H9 (cell line): ENCODE measurements around the gene FHIT. TPM values are rescaled to one million over a fixed set of nuclear protein-coding genes. Genes with fewer than 3 reads are reported as not detected.

Experiments
- DNase-seq: peaks from one replicate; pipeline ENCODE4 v3.0.0-alpha.2; 2017
- H2AFZ ChIP-seq: one replicate; pipeline ENCODE4 v1.6.1; 2013; ENCODE audit warnings: mild to moderate bottlenecking, low read length, control low read depth, moderate library complexity
- H2AK5ac ChIP-seq: 2 replicates; pipeline ENCODE4 v1.6.1; 2013; ENCODE audit warnings: low read length, control low read depth, mixed read lengths; ENCODE audit not compliant: insufficient read length
- H2BK120ac ChIP-seq: one replicate; pipeline ENCODE4 v1.6.1; 2013; ENCODE audit warnings: low read depth, mild to moderate bottlenecking, low read length, control low read depth, inconsistent platforms; ENCODE audit not compliant: poor library complexity, severe bottlenecking
- H2BK12ac ChIP-seq: 2 replicates; pipeline ENCODE4 v1.6.1; 2013; ENCODE audit warnings: low read length, control low read depth, mixed read lengths, low read depth; ENCODE audit not compliant: insufficient read length
- H2BK15ac ChIP-seq: 2 replicates; pipeline ENCODE4 v1.6.1; 2013; ENCODE audit warnings: low read depth, low read length, control low read depth
- H2BK20ac ChIP-seq: one replicate; pipeline ENCODE4 v1.6.1; 2013; ENCODE audit warnings: low read depth, mild to moderate bottlenecking, low read length, control low read depth, inconsistent platforms; ENCODE audit not compliant: poor library complexity, severe bottlenecking
- H2BK5ac ChIP-seq: 2 replicates; pipeline ENCODE4 v1.6.1; 2013; ENCODE audit warnings: low read length, control low read depth, mixed read lengths; ENCODE audit not compliant: insufficient read length
- H3K14ac ChIP-seq: 2 replicates; pipeline ENCODE4 v1.6.1; 2013; ENCODE audit warnings: low read length, control low read depth; ENCODE audit not compliant: insufficient read depth
- H3K18ac ChIP-seq: 2 replicates; pipeline ENCODE4 v1.6.1; 2013; ENCODE audit warnings: low read depth, mild to moderate bottlenecking, mixed read lengths, low read length, control low read depth; ENCODE audit not compliant: insufficient read length
- H3K23ac ChIP-seq: 2 replicates; pipeline ENCODE4 v1.6.1; 2013; ENCODE audit warnings: low read length, control low read depth, mixed read lengths, low read depth; ENCODE audit not compliant: insufficient read length
- H3K23me2 ChIP-seq: 2 replicates; pipeline ENCODE4 v1.6.1; 2013; ENCODE audit warnings: low read depth, mild to moderate bottlenecking, mixed read lengths, low read length, control low read depth; ENCODE audit not compliant: insufficient read length, poor library complexity, severe bottlenecking
- H3K27ac ChIP-seq: 2 replicates; pipeline ENCODE4 v1.5.1; 2013; ENCODE audit warnings: low read length, control low read depth, mixed read lengths, low read depth; ENCODE audit not compliant: insufficient read length
- H3K27me3 ChIP-seq: 2 replicates; pipeline ENCODE4 v1.6.1; 2013; ENCODE audit warnings: low read length, control low read depth, inconsistent platforms; ENCODE audit not compliant: insufficient read depth
- H3K4ac ChIP-seq: 2 replicates; pipeline ENCODE4 v1.6.1; 2013; ENCODE audit warnings: low read depth, mild to moderate bottlenecking, control low read depth, inconsistent platforms, low read length, moderate library complexity
- H3K4me1 ChIP-seq: 2 replicates; pipeline ENCODE4 v1.6.1; 2013; ENCODE audit warnings: low read length, control low read depth, inconsistent platforms; ENCODE audit not compliant: insufficient read depth
- H3K4me2 ChIP-seq: 2 replicates; pipeline ENCODE4 v1.6.1; 2013; ENCODE audit warnings: low read length, control low read depth, mixed read lengths; ENCODE audit not compliant: insufficient read length, insufficient read depth
- H3K56ac ChIP-seq: 2 replicates; pipeline ENCODE4 v1.6.1; 2013; ENCODE audit warnings: low read depth, mild to moderate bottlenecking, mixed read lengths, low read length, control low read depth; ENCODE audit not compliant: insufficient read length
- H3K79me1 ChIP-seq: 2 replicates; pipeline ENCODE4 v1.6.1; 2013; ENCODE audit warnings: low read depth, mild to moderate bottlenecking, moderate library complexity, low read length, control low read depth, inconsistent platforms; ENCODE audit not compliant: insufficient read depth, poor library complexity, severe bottlenecking
- H3K79me2 ChIP-seq: 2 replicates; pipeline ENCODE4 v1.6.1; 2013; ENCODE audit warnings: low read length, control low read depth, inconsistent platforms; ENCODE audit not compliant: insufficient read depth
- H3K9ac ChIP-seq: 2 replicates; pipeline ENCODE4 v1.6.1; 2013; ENCODE audit warnings: low read length, control low read depth, mixed read lengths; ENCODE audit not compliant: insufficient read length; ENCODE audit errors: extremely low read depth
- H3K9me3 ChIP-seq: one replicate; pipeline ENCODE4 v1.6.1; 2013; ENCODE audit warnings: low read depth, low read length, inconsistent platforms; ENCODE audit not compliant: control insufficient read depth
- H3T11ph ChIP-seq: one replicate; pipeline ENCODE4 v1.6.1; 2013; ENCODE audit warnings: mild to moderate bottlenecking, low read length, control low read depth, inconsistent platforms
- H4K20me1 ChIP-seq: one replicate; pipeline ENCODE4 v1.6.1; 2013; ENCODE audit not compliant: control insufficient read depth, insufficient read length, insufficient read depth
- H4K5ac ChIP-seq: 2 replicates; pipeline ENCODE4 v1.6.1; 2013; ENCODE audit warnings: low read depth, mild to moderate bottlenecking, mixed read lengths, low read length, control low read depth; ENCODE audit not compliant: insufficient read length
- H4K8ac ChIP-seq: replicated peaks from 2 replicates; pipeline ENCODE4 v1.6.1; 2013; ENCODE audit warnings: low read length, control low read depth, mixed read lengths, low read depth; ENCODE audit not compliant: insufficient read length
- H4K91ac ChIP-seq: 2 replicates; pipeline ENCODE4 v1.6.1; 2013; ENCODE audit warnings: low read depth, mild to moderate bottlenecking, moderate library complexity, mixed read lengths, low read length, control low read depth; ENCODE audit not compliant: insufficient read length
- H3K27ac Mint-ChIP-seq, 3 experiments: 2 replicates in 2 of 3; 3 replicates in 1 of 3; pipeline ENCODE4 v1.8.0; 2020 to 2021; ENCODE audit warnings: mixed read lengths in 3 of 3, mild to moderate bottlenecking in 1 of 3, moderate library complexity in 1 of 3
- H3K27me3 Mint-ChIP-seq: 2 replicates; pipeline ENCODE4 v1.8.0; 2021; ENCODE audit warnings: low read depth, mild to moderate bottlenecking, moderate library complexity, mixed read lengths
- H3K36me3 Mint-ChIP-seq, 3 experiments: 2 replicates in 2 of 3; 3 replicates in 1 of 3; pipeline ENCODE4 v1.8.0; 2020 to 2021; ENCODE audit warnings: low read depth in 3 of 3, mixed read lengths in 3 of 3; ENCODE audit not compliant: insufficient read depth in 1 of 3
- H3K4me1 Mint-ChIP-seq, 2 experiments: 2 replicates each; pipeline ENCODE4 v1.8.0; 2020; ENCODE audit warnings: mixed read lengths in 2 of 2
- H3K4me3 Mint-ChIP-seq, 2 experiments: 2 replicates in 1 of 2; 3 replicates in 1 of 2; pipeline ENCODE4 v1.8.0; 2020 to 2021; ENCODE audit warnings: mild to moderate bottlenecking in 2 of 2, mixed read lengths in 2 of 2, moderate library complexity in 1 of 2
- H3K9me3 Mint-ChIP-seq, 2 experiments: 2 replicates in 1 of 2; 3 replicates in 1 of 2; pipeline ENCODE4 v1.8.0; 2020; ENCODE audit warnings: mild to moderate bottlenecking in 2 of 2, mixed read lengths in 2 of 2, moderate library complexity in 1 of 2
- WGBS: extraction: QIAGEN DNeasy Blood & Tissue Kit; methylation state at CpG from one replicate; pipeline ENCODE4 v1.1.7; 2013; ENCODE audit warnings: missing lambda C conversion rate, low lambda C conversion rate, mixed read lengths; ENCODE audit not compliant: insufficient read length; ENCODE audit errors: extremely low coverage; 5-methylcytosine and 5-hydroxymethylcytosine counted together
- total RNA-seq: library from RNA; stranded (reverse); gene quantifications from 2 replicates; pipeline ENCODE4 v1.2.1, GENCODE V29; 2021
- TF ChIP-seq, protein P1 (sequence below): fragments of 200-600 bp; sonication (generic); conservative IDR thresholded peaks from 3 replicates; pipeline ENCODE4 v1.8.0; 2021; ENCODE audit warnings: antibody characterized with exemption, mild to moderate bottlenecking

Gene FHIT
- total RNA-seq, 1 experiment from 2014 or later, result 3.0 TPM

DNA sequence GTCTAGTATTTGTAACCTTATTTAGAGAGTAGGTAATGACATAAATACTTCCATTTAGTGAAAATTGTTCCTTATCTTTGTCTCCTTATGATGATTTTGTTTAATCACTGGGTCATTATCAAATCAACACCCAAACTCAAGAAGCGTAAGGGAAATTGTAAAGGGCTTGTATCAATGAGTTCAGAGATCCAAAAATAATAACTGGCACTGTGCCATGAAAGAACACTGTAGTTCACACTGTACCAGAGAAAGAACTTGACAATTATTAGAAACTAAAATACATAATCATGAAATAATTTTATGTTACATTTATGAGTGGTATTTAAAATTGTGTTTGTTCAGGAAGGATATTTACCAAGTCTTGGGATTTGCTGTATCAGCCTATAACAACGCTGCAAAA, 895.4 kb downstream of the FHIT start:
- Histone ChIP-seq H3K56ac (no peak overlapping the region), H3K18ac (no peak overlapping the region), H2BK20ac (no peak overlapping the region), H3K23ac (no peak overlapping the region), H2BK12ac (no peak overlapping the region), H4K5ac (no peak overlapping the region), H3K23me2 (no peaks in the 10 kb centered on the region), H2AK5ac (no peak overlapping the region), H3K27me3 (no peaks in the 10 kb centered on the region), H3K4ac (no peak overlapping the region), H3K4me2 (no peak overlapping the region), H3K79me2 (no peaks in the 10 kb centered on the region), H4K8ac (no peak overlapping the region), H3K9me3 (no peaks in the 10 kb centered on the region), H2AFZ (no peak overlapping the region), H2BK5ac (no peak overlapping the region), H2BK120ac (no peak overlapping the region), H3K9ac (no peak overlapping the region), H2BK15ac (no peak overlapping the region), H3K79me1 (no peaks in the 10 kb centered on the region), H3K4me1 (no peaks in the 10 kb centered on the region), H4K20me1 (no peaks in the 10 kb centered on the region), H3K14ac (no peak overlapping the region), H4K91ac (no peak overlapping the region), H3T11ph (no peak overlapping the region), H3K27ac (no peak overlapping the region)
- H3K27ac Mint-ChIP-seq, result no peak overlapping the region
- TF ChIP-seq, protein P1, sequence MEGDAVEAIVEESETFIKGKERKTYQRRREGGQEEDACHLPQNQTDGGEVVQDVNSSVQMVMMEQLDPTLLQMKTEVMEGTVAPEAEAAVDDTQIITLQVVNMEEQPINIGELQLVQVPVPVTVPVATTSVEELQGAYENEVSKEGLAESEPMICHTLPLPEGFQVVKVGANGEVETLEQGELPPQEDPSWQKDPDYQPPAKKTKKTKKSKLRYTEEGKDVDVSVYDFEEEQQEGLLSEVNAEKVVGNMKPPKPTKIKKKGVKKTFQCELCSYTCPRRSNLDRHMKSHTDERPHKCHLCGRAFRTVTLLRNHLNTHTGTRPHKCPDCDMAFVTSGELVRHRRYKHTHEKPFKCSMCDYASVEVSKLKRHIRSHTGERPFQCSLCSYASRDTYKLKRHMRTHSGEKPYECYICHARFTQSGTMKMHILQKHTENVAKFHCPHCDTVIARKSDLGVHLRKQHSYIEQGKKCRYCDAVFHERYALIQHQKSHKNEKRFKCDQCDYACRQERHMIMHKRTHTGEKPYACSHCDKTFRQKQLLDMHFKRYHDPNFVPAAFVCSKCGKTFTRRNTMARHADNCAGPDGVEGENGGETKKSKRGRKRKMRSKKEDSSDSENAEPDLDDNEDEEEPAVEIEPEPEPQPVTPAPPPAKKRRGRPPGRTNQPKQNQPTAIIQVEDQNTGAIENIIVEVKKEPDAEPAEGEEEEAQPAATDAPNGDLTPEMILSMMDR, result no peak
- no peaks in the 10 kb centered on the region for H3K36me3 Mint-ChIP-seq
- 0 out of 4 replicates have a peak, but pooled peaks cover 0 to 2% of the 10 kb centered on the region in 2 experiments for H3K4me1 Mint-ChIP-seq
- H3K9me3 Mint-ChIP-seq, result no peaks in the 10 kb centered on the region
- no peak for DNase-seq
- no CpG with 5 or more reads among the region's 2 CpGs for WGBS
- H3K27me3 Mint-ChIP-seq, result no peaks in the 10 kb centered on the region
- no peak overlapping the region for H3K4me3 Mint-ChIP-seq
